Measurements from ENCODE around the gene LRRC28. TPM values are rescaled to one million over a fixed set of nuclear protein-coding genes. Genes with fewer than 3 reads are reported as not detected.

LRRC28 gene
- total RNA-seq, 1 experiment from 2014 or later: 10.6 TPM

GRCh38 chr15:99250494-99250856, 806 bp upstream of the LRRC28 start:
- Mint-ChIP-seq H3K4me1 (ENCODE audit: insufficient read depth, unreplicated experiment) (peaks cover 23% of the 10 kb centered on the region), H3K4me3 (ENCODE audit: unreplicated experiment) (no peak overlapping the region), H3K27me3 (ENCODE audit: insufficient read depth, unreplicated experiment) (no peaks in the 10 kb centered on the region), H3K9me3 (ENCODE audit: unreplicated experiment) (no peaks in the 10 kb centered on the region), H3K27ac (ENCODE audit: low read depth, unreplicated experiment) (no peak overlapping the region), H3K36me3 (ENCODE audit: insufficient read depth, unreplicated experiment) (no peaks in the 10 kb centered on the region)
- POLR2A ChIA-PET: interaction anchor here (0.6 to 3.6 kb wide), 28 partner anchors 8 to 1621 kb away, joined by 3 to 62 read pairs (median 4); partner anchors contain the start of genes IGF1R, LYSMD4 and MEF2A
- BruUV-seq (replicated peaks): no TSS peak
- no peak for DNase-seq (ENCODE audit: unreplicated experiment)
- no peak for TF ChIP-seq CTCF (IDR thresholded peaks at IDR 0.05; ENCODE audit: unreplicated experiment)
- intact Hi-C loops (cut with micrococcal nuclease): no loop called here
- CTCF ChIA-PET: interaction anchor here (0.6 kb wide), 1 partner anchor 1346 kb away, joined by 3 read pairs; no protein-coding TSS in a partner anchor

DNA sequence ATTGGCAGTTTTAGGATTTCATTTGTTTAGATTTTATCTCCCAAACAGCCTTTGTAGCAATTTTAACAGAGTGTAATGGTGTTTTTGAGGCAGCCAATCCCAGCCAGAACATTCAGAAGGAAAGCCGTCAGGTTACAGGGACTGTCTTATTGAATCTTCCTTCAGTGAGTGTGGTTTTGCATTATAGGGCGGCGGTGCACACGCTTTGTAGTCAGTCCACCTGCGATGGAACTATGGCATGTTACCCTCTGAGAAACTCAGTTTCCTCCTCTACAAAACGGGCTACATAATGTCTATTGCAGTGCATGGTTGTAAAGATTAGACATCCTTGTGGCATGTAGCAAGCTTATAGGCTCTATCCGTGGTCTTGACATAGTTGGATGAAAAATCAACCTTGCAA, 1.0 kb downstream of the LRRC28 start:
- no peaks in the 10 kb centered on the region for H3K27me3 Mint-ChIP-seq (ENCODE audit: insufficient read depth, unreplicated experiment)
- DNase-seq (ENCODE audit: unreplicated experiment): no peak
- no peak overlapping the region for H3K27ac Mint-ChIP-seq (ENCODE audit: low read depth, unreplicated experiment)
- ChIA-PET CTCF (interaction anchor here (1.3 to 2.9 kb wide), 2 partner anchors 15 to 20 kb away, joined by 3 to 13 read pairs; no protein-coding TSS in a partner anchor), POLR2A (interaction anchor here (0.6 to 3.6 kb wide), 9 partner anchors 8 to 729 kb away, joined by 3 to 62 read pairs (median 3); no protein-coding TSS in a partner anchor)
- H3K36me3 Mint-ChIP-seq (ENCODE audit: insufficient read depth, unreplicated experiment): peaks cover under 1% of the 10 kb centered on the region
- peaks cover 16% of the 10 kb centered on the region for H3K4me1 Mint-ChIP-seq (ENCODE audit: insufficient read depth, unreplicated experiment)
- no TSS peak for BruUV-seq (replicated peaks)
- TF ChIP-seq CTCF (IDR thresholded peaks at IDR 0.05; ENCODE audit: unreplicated experiment): no peak
- no peak overlapping the region for H3K4me3 Mint-ChIP-seq (ENCODE audit: unreplicated experiment)
- no peaks in the 10 kb centered on the region for H3K9me3 Mint-ChIP-seq (ENCODE audit: unreplicated experiment)
- intact Hi-C loops (cut with micrococcal nuclease): no loop called here

GRCh38 chr15:99253381-99254090, 2.3 kb downstream of the LRRC28 start:
- Mint-ChIP-seq H3K4me3 (ENCODE audit: unreplicated experiment) (no peak overlapping the region), H3K36me3 (ENCODE audit: insufficient read depth, unreplicated experiment) (peaks cover 8% of the 10 kb centered on the region), H3K4me1 (ENCODE audit: insufficient read depth, unreplicated experiment) (peaks cover 15% of the 10 kb centered on the region), H3K9me3 (ENCODE audit: unreplicated experiment) (no peaks in the 10 kb centered on the region), H3K27ac (ENCODE audit: low read depth, unreplicated experiment) (no peak overlapping the region), H3K27me3 (ENCODE audit: insufficient read depth, unreplicated experiment) (no peaks in the 10 kb centered on the region)
- no peak for DNase-seq (ENCODE audit: unreplicated experiment)
- TF ChIP-seq CTCF (IDR thresholded peaks at IDR 0.05; ENCODE audit: unreplicated experiment): no peak
- no TSS peak for BruUV-seq (replicated peaks)
- POLR2A ChIA-PET: interaction anchor here (1.2 to 2.5 kb wide), 4 partner anchors 10 to 479 kb away, joined by 3 to 17 read pairs (median 4); no protein-coding TSS in a partner anchor
- intact Hi-C loops (cut with micrococcal nuclease): no loop called here
- CTCF ChIA-PET: interaction anchor here (0.7 to 2.9 kb wide), 5 partner anchors 19 to 1158 kb away, joined by 3 to 13 read pairs (median 3); no protein-coding TSS in a partner anchor

- no peaks in the 10 kb centered on the region for H3K27me3 Mint-ChIP-seq (ENCODE audit: insufficient read depth, unreplicated experiment)
- no TSS peak for BruUV-seq (replicated peaks)
- intact Hi-C loops (cut with micrococcal nuclease): no loop called here
- no peak overlapping the region for H3K27ac Mint-ChIP-seq (ENCODE audit: low read depth, unreplicated experiment)
- H3K36me3 Mint-ChIP-seq (ENCODE audit: insufficient read depth, unreplicated experiment): peaks cover 8% of the 10 kb centered on the region
- no peak for TF ChIP-seq CTCF (IDR thresholded peaks at IDR 0.05; ENCODE audit: unreplicated experiment)
- H3K4me3 Mint-ChIP-seq (ENCODE audit: unreplicated experiment): no peak overlapping the region
- peaks cover 15% of the 10 kb centered on the region for H3K4me1 Mint-ChIP-seq (ENCODE audit: insufficient read depth, unreplicated experiment)
- H3K9me3 Mint-ChIP-seq (ENCODE audit: unreplicated experiment): no peaks in the 10 kb centered on the region
- ChIA-PET POLR2A (no interaction called here), CTCF (no interaction called here)
- DNase-seq (ENCODE audit: unreplicated experiment): no peak
Observed at GRCh38 chr15:99257107-99257750, 5.9 kb downstream of the LRRC28 start.

Measured in MCF 10A (cell line).